NCI-H345 (cell line): ENCODE measurements around the gene GPC5.
"Not testable (repeated sequence)": the region's sequence is repeated elsewhere in the genome, so short reads cannot be mapped to it uniquely, and the experiment has no call there.

Experiments
- DNase-seq: peaks from one replicate; lab custom pipeline; 2025; lab: John Stamatoyannopoulos, UW

GPC5 gene

DNA sequence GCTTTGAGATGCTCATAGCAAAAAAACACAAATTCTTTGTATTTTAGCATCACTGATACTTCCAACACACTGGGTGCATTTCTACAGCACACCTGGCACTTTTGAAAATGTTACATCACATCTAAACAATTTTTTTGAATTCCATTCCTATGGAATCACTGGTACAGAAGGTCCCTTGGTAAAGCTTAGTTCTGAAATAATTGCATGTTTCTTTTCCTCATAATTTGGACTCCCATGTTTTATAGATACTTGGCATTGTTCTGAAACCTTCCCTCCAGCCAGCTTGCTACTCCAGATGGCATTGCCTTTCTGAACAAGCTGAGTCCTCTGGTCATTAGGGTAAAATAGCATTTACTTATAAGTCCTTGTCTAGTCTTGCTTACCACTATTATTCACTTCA, 1346.8 kb downstream of the GPC5 start:
- DNase-seq = no peak

DNA sequence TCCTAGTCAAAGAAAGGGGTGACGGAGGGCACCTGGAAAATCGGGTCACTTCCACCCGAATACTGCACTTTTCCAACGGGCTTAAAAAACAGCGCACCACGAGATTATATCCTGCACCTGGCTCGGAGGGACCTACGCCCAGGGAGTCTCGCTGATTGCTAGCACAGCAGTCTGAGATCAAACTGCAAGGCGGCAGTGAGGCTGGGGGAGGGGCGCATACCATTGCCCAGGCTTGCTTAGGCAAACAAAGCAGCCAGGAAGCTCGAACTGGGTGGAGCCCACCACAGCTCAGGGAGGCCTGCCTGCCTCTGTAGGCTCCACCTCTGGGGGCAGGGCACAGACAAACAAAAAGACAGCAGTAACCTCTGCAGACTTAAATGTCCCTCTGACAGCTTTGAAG, 1354.3 kb downstream of the GPC5 start:
- not testable (repeated sequence) for DNase-seq

DNA sequence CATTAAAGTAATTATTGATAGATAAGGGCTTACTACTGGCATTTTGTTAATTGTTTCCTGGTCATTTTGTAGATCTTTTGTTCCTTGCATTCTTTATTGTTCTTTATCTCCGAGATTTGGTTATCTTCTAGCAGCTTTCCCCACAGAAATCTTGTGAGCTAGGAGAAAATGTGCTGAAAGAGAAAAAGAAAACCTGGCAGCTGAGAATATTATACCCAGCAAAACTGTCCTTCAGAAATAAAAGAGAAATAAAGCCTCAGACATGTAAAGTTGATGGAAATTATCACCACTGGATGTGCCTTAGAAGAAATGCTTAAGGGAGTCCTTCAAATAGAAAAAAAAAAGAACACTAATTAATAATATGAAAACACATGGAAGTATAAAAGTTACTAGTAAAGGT, 1363.3 kb downstream of the GPC5 start:
- DNase-seq = no peak

DNA sequence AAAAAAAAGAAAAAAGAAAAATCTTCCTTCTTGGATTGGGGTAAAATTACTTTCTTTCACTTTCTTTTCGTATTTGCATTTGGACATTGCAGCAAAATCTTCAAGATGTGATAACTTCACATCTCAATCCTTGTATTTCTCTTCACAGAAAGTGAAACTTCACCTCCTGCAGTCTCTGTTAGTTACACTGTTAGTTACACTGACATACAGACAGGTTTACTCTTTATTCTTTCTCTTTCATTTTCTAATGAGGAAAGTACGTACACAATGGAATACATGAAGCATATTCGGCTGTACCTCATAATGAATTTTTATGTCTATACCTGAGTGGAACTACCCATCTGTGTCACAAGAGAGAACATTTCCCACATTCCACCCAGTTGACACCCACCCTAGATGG, 1369.0 kb downstream of the GPC5 start:
- no peak for DNase-seq

DNA sequence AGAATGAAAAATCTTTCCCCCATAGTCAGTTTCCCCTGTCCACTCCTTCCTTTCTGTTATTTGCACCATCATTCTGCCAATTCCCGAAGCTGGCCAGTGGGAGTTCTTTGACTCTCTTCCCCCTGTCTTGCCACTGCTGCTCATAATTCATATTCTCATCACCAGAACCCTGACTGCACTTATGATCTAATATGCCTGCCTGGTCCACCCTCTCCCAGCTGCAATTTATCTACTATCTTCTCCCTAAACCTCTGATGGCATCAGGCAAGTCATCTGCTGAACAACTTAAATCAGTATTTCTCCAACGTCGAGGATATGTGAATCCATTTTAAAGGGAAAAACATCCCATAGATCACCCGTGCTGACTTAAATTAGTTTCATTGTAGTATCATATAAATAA, 1370.2 kb downstream of the GPC5 start:
- no peak for DNase-seq

DNA sequence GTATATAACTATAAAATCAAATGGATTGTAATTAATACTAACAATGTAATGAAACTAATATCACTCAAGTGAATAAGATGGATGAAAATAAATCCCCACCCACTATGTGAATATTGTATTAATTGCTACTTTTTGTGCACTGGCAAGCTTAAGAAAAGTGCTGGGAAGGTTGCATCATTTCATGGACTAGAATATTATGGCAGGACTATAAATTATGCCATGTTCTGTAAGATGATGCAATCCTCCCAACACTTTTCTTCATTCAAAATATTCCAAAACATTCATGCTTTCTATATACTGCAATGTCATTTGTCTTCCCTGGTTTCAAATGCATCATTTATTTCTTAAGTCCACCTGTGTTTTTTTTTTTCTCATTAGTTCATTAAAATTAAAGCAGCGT, 1370.6 kb downstream of the GPC5 start:
- DNase-seq = no peak

DNA sequence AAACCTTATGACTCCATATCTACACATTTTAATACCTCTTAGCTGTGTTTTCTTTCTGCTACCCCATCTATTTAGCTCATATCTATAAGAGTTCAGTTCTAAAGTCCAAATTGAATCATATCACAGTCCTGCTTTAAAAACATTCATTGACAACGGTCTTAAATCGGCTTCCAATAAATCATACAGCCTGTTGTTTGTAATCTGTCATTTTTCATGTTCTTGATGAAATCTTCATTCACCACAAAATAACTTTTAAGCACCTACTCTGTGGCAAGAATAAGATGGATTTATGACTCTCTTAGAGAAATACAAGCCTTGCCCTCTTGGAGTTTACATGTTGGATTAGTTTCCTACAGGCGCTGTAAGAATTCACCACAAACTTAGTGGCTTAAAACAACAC, 1377.2 kb downstream of the GPC5 start:
- no peak for DNase-seq

DNA sequence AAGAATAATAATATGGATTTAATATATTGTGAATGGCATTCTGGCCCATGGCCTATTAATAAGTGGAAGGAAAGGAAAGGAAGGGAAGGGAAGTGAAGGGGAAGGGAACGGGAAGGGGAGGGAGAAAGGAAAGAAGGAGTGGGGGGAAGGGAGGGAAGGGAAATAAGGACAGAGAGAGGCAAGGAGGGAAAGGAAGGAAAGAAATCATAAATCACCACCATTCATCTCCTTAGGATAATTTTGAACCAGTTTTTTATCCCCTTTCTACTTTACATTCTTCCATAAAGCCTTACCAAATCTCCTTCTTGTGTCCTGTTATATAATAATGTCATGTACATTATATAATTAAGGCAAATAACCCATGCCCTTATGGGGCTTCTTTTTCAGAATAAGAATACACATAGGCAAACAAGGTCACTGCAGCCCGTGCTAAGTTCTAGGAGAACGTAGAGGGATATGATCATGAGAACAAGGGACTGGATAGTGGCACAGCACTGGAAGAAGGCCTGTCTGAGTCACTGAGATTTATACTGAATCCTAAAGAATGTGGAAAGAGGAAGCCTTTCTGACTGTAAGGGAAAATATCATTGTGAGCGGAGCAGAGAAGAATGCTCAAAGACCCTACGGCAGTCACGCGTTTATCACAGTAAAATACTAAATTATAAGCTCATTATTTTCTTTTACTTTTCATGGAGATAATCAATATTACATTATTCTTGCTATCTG, 1383.7 kb downstream of the GPC5 start:
- no peak for DNase-seq

DNA sequence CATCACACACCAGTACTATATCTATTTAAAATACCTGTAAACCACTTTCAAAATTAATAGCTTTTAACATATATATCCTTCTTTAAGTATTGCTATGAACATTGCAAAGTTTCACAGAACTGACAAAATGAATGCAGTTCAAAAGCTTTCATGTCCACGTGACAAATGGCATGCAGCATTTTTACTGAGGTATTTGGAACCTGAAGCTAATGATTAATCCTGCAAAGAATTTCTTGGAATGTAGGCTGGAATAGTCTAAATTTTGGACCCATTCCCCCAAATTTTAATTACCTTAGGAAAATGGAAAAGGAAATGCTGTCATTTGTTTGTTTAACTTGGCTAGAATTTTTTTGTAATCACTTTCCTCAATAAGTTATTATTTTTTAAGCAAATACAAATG, 1404.4 kb downstream of the GPC5 start:
- DNase-seq = no peak

GRCh38 chr13:92804346-92804745, 1405.9 kb downstream of the GPC5 start:
- no peak for DNase-seq

DNA sequence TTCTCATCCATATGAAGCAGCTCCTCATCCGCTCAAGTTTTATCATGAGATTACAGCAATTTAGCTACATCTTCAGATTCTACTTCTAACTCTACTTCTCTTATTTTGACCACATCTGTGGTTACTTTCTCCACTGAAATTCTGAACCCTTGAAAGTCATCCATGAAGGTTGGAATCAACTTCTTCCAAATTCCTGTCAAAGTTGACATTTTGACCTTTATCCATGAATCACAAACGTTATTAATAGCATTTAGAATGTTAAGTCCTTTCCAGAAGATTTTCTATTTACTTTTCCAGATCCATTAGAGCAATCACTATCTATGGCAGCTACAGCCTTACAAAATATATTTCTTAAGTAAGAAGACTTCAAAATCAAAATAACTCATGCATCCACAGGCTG, 1406.5 kb downstream of the GPC5 start:
- no peak for DNase-seq

DNA sequence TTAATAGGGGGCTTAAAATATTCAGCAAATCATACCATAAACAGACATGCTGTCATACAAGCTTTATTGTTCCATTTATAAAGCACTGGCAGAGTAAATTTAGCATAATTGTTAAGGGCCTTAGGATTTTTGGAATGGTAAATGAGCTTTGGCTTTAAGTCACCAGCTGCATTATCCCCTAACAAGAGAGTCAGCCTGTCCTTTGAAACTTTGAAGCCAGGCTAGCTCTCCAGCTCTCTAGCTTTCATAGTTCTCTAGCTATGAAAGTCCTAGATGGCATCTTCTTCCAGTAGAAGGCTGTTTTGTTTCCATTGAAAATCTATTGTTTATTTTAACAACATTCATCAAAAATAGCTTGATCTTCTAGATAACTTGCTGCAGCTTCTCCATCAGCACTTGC, 1407.3 kb downstream of the GPC5 start:
- no peak for DNase-seq

- no peak for DNase-seq
These were observed 1407.8 kb downstream of the GPC5 start for GRCh38 chr13:92806215-92806614.

DNA sequence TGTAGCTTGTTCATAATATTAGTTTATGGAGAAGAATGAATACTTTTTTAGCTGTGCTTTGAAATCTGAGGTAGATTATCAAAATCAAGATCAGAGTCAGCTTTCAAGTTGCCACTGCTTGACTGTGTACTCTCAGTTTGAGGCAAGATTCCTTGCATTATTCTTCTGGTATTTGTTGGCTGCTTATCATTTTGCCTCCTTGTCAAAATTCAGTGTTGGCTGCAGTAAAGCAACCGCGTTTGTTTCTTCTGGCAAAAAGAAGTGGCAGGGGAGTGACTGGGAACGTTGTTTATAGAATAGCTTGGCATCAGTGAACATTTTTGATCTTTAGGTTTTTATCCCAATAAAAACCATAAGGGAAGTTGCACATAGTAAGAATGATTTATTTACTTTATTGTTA, 1408.9 kb downstream of the GPC5 start:
- DNase-seq = no peak

- DNase-seq = no peak
These were observed 1409.5 kb downstream of the GPC5 start for GRCh38 chr13:92807966-92808365.

DNA sequence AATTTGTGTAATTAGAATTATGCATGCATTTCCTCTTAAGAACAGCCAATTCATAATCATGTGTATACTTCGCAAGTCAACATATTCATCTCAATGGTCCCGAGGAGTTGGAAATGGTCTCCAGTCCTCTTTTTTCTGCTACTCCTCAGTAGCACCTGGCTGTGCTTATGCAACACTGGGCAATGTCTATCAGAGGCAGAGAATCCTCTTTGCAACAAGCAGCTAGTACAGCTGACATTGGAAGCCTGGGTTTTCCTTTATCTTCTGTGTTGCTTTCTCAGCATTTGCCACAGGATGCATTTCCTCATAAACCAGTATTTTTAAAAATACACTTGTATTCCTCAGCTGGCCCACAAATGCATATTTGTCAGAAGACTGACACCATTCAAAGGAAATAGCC, 1422.9 kb downstream of the GPC5 start:
- peak; percentile 43 for DNase-seq

DNA sequence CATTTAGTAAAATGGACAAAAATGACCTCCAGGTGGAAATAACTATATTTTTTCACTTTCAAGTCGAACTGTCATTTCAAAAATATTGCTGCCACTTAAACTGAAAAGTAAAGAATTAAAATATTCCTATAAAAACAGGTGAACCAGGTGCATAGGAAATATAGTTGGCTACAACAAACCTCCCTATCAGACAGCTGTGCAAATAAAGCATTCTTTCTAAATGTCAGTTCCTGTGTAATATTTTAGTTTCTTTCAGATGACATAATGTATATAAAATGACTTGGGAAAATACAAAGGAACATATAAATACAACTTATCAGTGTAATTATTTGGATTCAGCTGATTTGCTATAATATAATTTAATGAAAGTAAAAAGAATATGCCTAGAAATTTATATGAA, 1424.6 kb downstream of the GPC5 start:
- peak; percentile 44 for DNase-seq

DNA sequence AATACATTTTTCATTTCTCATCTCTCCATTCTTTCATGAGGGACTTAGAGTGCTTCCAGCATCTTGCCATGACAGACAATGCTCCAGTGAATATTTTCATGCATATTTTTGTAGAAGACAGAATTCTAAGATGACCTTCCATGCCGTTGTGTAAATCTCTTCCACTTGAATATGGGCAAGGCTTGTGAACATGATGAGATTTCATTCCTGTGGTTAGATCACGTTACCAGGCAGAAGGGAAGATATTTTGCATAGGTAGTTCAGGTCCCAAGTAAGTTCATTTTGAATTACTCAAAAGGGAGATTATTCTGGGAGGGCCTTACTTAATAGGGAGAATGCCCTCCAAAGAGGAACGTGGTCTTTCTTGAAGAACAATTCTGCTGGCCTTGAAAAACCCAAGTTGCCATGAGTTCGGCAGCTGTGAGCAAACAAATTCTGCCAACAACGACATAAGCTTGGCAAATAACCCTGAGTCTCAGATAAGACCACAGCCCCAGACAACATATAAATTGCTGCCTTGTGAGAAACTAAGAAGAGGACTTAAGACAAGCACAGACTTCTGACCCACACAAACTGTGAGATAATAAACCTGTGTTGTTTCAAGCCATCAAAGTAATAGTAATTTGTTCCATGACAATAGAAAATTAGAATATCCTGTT, 1427.6 kb downstream of the GPC5 start:
- DNase-seq = no peak

- DNase-seq = peak; percentile 12
These were observed 1429.1 kb downstream of the GPC5 start for GRCh38 chr13:92827503-92827902.

DNA sequence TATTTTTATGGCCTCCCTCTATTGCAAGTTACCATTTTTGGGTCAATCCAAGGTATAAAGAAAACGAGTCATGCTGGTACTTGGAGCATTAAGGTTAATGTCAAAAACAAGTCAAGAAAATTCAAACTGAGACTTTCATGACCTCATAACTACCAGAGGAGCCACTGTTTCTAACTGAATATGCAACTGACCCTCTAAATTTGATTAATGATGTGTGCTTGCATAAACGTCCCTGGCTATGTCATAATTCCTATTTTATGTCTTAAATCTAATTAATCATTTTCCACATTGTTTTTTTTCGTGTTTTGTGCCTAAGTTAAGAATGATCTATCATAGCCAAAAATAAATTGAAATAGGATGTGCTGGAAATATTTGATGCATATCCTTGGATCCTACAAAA, 1431.5 kb downstream of the GPC5 start:
- no peak for DNase-seq

DNA sequence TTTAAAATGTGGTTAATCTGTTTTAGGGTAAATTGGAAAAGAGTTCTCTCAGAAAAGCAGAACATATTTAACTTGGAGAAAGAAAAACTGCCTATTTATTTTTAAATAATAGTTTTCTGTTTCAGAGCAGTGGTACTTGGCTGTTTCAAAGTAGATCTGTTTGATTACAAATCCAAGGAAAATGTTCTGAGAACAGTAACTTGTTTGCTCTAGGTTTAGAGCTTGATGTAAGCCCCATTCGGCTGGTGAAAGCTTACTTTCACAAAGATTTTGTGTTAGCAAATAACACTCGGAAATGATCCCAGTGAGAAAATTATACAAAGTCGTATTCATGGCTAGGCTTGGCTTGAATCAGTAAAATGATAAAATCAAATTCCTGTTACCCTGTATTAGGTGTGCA, 1432.4 kb downstream of the GPC5 start:
- DNase-seq = no peak

DNA sequence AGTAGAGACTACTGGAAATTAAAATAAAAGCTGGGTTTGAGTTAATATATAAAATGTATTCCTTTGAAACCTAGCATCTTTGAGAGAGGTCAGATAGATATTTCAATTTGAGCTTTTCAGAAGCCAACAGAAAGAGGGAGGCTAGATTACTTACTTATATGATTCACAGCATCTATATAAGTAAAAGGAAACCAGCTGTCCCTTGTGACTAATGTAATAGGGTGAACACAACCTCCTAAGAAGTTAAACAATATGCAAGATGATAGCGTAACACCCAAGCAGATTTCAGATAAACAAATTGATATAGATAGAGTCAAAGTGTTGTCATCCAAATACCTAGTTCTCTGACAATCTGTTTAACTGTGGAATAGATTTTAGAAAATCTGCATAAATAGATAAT, 1434.7 kb downstream of the GPC5 start:
- DNase-seq = peak; percentile 58

DNA sequence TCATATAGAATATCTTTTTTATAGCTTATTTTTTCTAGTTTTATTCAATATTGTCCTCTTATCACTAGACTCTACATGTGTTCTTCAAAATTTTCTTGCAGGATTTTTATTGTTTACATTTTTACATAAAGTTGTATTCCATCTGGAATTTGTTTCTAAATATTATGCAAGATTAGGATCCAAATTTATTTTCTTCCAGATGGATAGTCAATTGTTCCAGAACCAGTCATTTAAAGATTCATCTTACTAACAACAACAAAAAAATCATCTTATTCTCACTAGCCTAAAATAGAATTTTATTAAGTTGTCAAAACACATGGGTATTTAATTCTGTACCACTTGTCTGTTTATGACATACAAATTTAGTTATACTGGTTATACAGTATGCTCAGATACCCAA, 1437.8 kb downstream of the GPC5 start:
- no peak for DNase-seq

DNA sequence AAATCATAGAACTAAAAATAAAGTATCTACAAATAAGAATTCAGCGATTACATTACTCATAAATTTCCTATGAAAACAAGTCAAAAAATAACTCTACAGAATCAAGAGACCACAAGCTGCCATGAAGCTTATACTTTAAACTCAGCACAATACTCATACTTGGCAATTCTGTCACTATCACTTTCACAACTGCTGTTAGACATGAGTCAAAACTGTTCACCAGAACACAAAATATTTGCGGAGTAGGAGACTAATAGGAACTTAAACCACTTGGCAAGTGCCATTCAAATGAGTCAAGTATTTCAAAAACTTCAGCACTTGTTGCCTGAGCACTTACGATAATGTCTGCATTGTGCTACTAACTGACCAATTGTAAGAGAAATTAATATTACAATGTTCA, 1440.4 kb downstream of the GPC5 start:
- DNase-seq = no peak
